Thymus (tissue), 11 donors: ENCODE measurements around the gene TKT. TPM values are rescaled to one million over a fixed set of nuclear protein-coding genes. Genes with fewer than 3 reads are reported as not detected.

Experiments
- DNase-seq, 9 donors: peaks; one replicate each; pipeline ENCODE4 v3.0.0-alpha.2; 2013; ENCODE audit warnings: low spot score in 9 of 9, low read depth in 6 of 9, missing footprints in 1 of 9
- H3K27ac ChIP-seq, 2 donors: one replicate each; pipeline ENCODE4 v1.5.1; 2013; ENCODE audit warnings: control low read depth in 1 of 2, low read depth in 1 of 2, low read length in 1 of 2, mild to moderate bottlenecking in 1 of 2, moderate library complexity in 1 of 2
- H3K27me3 ChIP-seq, 2 donors: one replicate each; pipeline ENCODE4 v1.5.1; 2013; ENCODE audit warnings: low read length in 1 of 2; ENCODE audit not compliant: control insufficient read depth in 2 of 2, insufficient read depth in 1 of 2
- H3K36me3 ChIP-seq, 2 donors: one replicate each; pipeline ENCODE4 v1.5.1; 2013; ENCODE audit warnings: low read length in 1 of 2, mild to moderate bottlenecking in 1 of 2, moderate library complexity in 1 of 2; ENCODE audit not compliant: control insufficient read depth in 2 of 2, insufficient read depth in 2 of 2
- H3K4me1 ChIP-seq, 2 donors: one replicate each; pipeline ENCODE4 v1.5.1; 2013; ENCODE audit warnings: low read length in 2 of 2; ENCODE audit not compliant: control insufficient read depth in 2 of 2, insufficient read depth in 2 of 2
- H3K4me3 ChIP-seq, 2 donors: one replicate each; pipeline ENCODE4 v1.5.1; 2013; ENCODE audit warnings: low read length in 2 of 2, control low read depth in 1 of 2, mild to moderate bottlenecking in 1 of 2
- H3K9me3 ChIP-seq, 2 donors: one replicate each; pipeline ENCODE4 v1.5.1; 2013; ENCODE audit warnings: low read length in 1 of 2, mild to moderate bottlenecking in 1 of 2; ENCODE audit not compliant: control insufficient read depth in 2 of 2, insufficient read depth in 1 of 2
- WGBS: extraction: QIAGEN DNeasy Blood & Tissue Kit; methylation state at CpG from one replicate; pipeline ENCODE4 v1.1.7; 2013; 5-methylcytosine and 5-hydroxymethylcytosine counted together
- polyA plus RNA-seq: library from polyadenylated mRNA; stranded (reverse); fragments of 200-250 nt; gene quantifications from one replicate; pipeline ENCODE4 v1.2.3, GENCODE V29; 2013
- total RNA-seq: library from RNA; stranded (reverse); fragments of 120-200 nt; gene quantifications from one replicate; pipeline ENCODE4 v1.2.4, GENCODE V29; 2013
- donor health status: healthy.

The TKT gene
- total and polyA plus RNA-seq, 2 donors, result 90.6 to 179 TPM

- WGBS, result 96% methylated on average over 4 of the region's 4 CpGs
- Histone ChIP-seq H3K27me3 (no peaks in the 10 kb centered on the region), H3K4me1 (peaks cover 0 to 7% of the 10 kb centered on the region in 2 donors)
These were observed 16.9 kb downstream of the TKT start for GRCh38 chr3:53238886-53239285.

GRCh38 chr3:53238051-53238850 lies 17.6 kb downstream of the TKT start:
- no peak overlapping the region for H3K27ac ChIP-seq
- no peaks in the 10 kb centered on the region for H3K27me3 ChIP-seq
- DNase-seq, result no peak
- H3K36me3 ChIP-seq, result peaks cover 76 to 93% of the 10 kb centered on the region in 2 donors
- no peaks in the 10 kb centered on the region for H3K9me3 ChIP-seq
- H3K4me3 ChIP-seq, result no peak overlapping the region
- peaks cover 0 to 7% of the 10 kb centered on the region in 2 donors for H3K4me1 ChIP-seq
- WGBS, result 98% methylated on average over 6 of the region's 6 CpGs

More at GRCh38 chr3:53238886-53239285, 16.9 kb downstream of the TKT start:
- H3K27ac ChIP-seq, result no peak overlapping the region
- H3K36me3 ChIP-seq, result peaks cover 72 to 91% of the 10 kb centered on the region in 2 donors
- no peak overlapping the region for H3K4me3 ChIP-seq
- H3K9me3 ChIP-seq, result no peaks in the 10 kb centered on the region
- DNase-seq, result no peak

GRCh38 chr3:53236112-53236841 lies 19.5 kb downstream of the TKT start:
- Histone ChIP-seq H3K36me3 (peaks cover 86 to 95% of the 10 kb centered on the region in 2 donors), H3K27me3 (no peaks in the 10 kb centered on the region), H3K9me3 (peaks cover 0 to 1% of the 10 kb centered on the region in 2 donors), H3K4me3 (no peak overlapping the region), H3K4me1 (peaks cover 0 to 4% of the 10 kb centered on the region in 2 donors), H3K27ac (no peak overlapping the region)
- WGBS, result 77% methylated on average over 9 of the region's 9 CpGs
- no peak for DNase-seq

- Histone ChIP-seq H3K9me3 (peaks cover 0 to 1% of the 10 kb centered on the region in 2 donors), H3K27me3 (no peaks in the 10 kb centered on the region), H3K4me3 (no peak overlapping the region), H3K27ac (no peak overlapping the region), H3K36me3 (peaks cover 86 to 95% of the 10 kb centered on the region in 2 donors), H3K4me1 (peaks cover 0 to 4% of the 10 kb centered on the region in 2 donors)
- no peak for DNase-seq
- WGBS, result 92% methylated on average over 6 of the region's 6 CpGs
These were observed 20.3 kb downstream of the TKT start for GRCh38 chr3:53235545-53235944.

GRCh38 chr3:53234841-53235232 lies 21.0 kb downstream of the TKT start:
- Histone ChIP-seq H3K36me3 (peaks cover 87 to 95% of the 10 kb centered on the region in 2 donors), H3K4me3 (no peak overlapping the region), H3K4me1 (peaks cover 0 to 4% of the 10 kb centered on the region in 2 donors), H3K27ac (no peak overlapping the region), H3K9me3 (peaks cover 0 to 1% of the 10 kb centered on the region in 2 donors), H3K27me3 (no peaks in the 10 kb centered on the region)
- no peak for DNase-seq
- 92% methylated on average over 10 of the region's 10 CpGs for WGBS

- Histone ChIP-seq H3K36me3 (peaks cover 87 to 95% of the 10 kb centered on the region in 2 donors), H3K27me3 (no peaks in the 10 kb centered on the region), H3K4me1 (peaks cover 0 to 4% of the 10 kb centered on the region in 2 donors)
These were observed 21.5 kb downstream of the TKT start for GRCh38 chr3:53234130-53234840.

GRCh38 chr3:53232641-53233377 lies 23.0 kb downstream of the TKT start:
- H3K4me3 ChIP-seq, result no peak overlapping the region
- no peaks in the 10 kb centered on the region for H3K27me3 ChIP-seq
- H3K4me1 ChIP-seq, result peaks cover 0 to 4% of the 10 kb centered on the region in 2 donors
- 84% methylated on average over 18 of the region's 18 CpGs for WGBS
- peaks cover 89 to 95% of the 10 kb centered on the region in 2 donors for H3K36me3 ChIP-seq
- no peak overlapping the region for H3K27ac ChIP-seq
- H3K9me3 ChIP-seq, result peaks cover 0 to 1% of the 10 kb centered on the region in 2 donors
- no peak for DNase-seq

More at GRCh38 chr3:53234130-53234840, 21.5 kb downstream of the TKT start:
- no peak for DNase-seq
- Histone ChIP-seq H3K4me3 (no peak overlapping the region), H3K9me3 (peaks cover 0 to 1% of the 10 kb centered on the region in 2 donors), H3K27ac (no peak overlapping the region)
- 90% methylated on average over 15 of the region's 15 CpGs for WGBS
